ENCODE data around the gene HELZ2. TPM values are rescaled to one million over a fixed set of nuclear protein-coding genes. Genes with fewer than 3 reads are reported as not detected.

HELZ2 gene
- total and polyA plus RNA-seq, 3 donors from 2014 or later: 7.1 to 22.9 (median 13.5) TPM

GRCh38 chr20:63619086-63619485 is 45.0 kb upstream of the HELZ2 start:
- H3K9me3 ChIP-seq: no peaks in the 10 kb centered on the region
- TF ChIP-seq CTCF (IDR thresholded peaks at IDR 0.05) (no peak), POLR2A (IDR thresholded peaks at IDR 0.05) (no peak)
- 93 to 98% methylated on average over 12 to 16 of the region's 16 CpGs for whole genome bisulfite sequencing, 2 donors
- no peaks in the 10 kb centered on the region for H3K4me1 ChIP-seq
- H3K4me3 ChIP-seq: no peak overlapping the region
- H3K27ac ChIP-seq: no peak overlapping the region
- DNase-seq: no peak
- intact Hi-C loops (cut with DNase I; ENCODE audit: low total_unique reads): no loop called here
- no peaks in the 10 kb centered on the region for H3K36me3 ChIP-seq (ENCODE audit: low read depth, missing control alignments)
- H3K27me3 ChIP-seq: no peaks in the 10 kb centered on the region

GRCh38 chr20:63618291-63618980 is 44.4 kb upstream of the HELZ2 start:
- 86 to 94% methylated on average over 10 to 11 of the region's 11 CpGs for WGBS, 2 donors
- intact Hi-C loops (cut with DNase I; ENCODE audit: low total_unique reads): no loop called here

GRCh38 chr20:63617876-63618265 is 43.8 kb upstream of the HELZ2 start:
- H3K4me3 ChIP-seq: no peak overlapping the region
- intact Hi-C loops (cut with DNase I; ENCODE audit: low total_unique reads): no loop called here
- no peaks in the 10 kb centered on the region for H3K36me3 ChIP-seq (ENCODE audit: low read depth, missing control alignments)
- DNase-seq: no peak
- 87 to 97% methylated on average over 8 of the region's 8 CpGs for WGBS, 2 donors
- TF ChIP-seq POLR2A (IDR thresholded peaks at IDR 0.05) (no peak), CTCF (IDR thresholded peaks at IDR 0.05) (no peak)
- no peaks in the 10 kb centered on the region for H3K4me1 ChIP-seq
- no peaks in the 10 kb centered on the region for H3K9me3 ChIP-seq
- no peak overlapping the region for H3K27ac ChIP-seq
- no peaks in the 10 kb centered on the region for H3K27me3 ChIP-seq

More at GRCh38 chr20:63618291-63618980, 44.4 kb upstream of the HELZ2 start:
- Histone ChIP-seq H3K4me1 (no peaks in the 10 kb centered on the region), H3K9me3 (no peaks in the 10 kb centered on the region), H3K27ac (no peak overlapping the region), H3K36me3 (ENCODE audit: low read depth, missing control alignments) (no peaks in the 10 kb centered on the region), H3K27me3 (no peaks in the 10 kb centered on the region), H3K4me3 (no peak overlapping the region)
- TF ChIP-seq POLR2A (IDR thresholded peaks at IDR 0.05): no peak
- no peak for TF ChIP-seq CTCF (IDR thresholded peaks at IDR 0.05)
- no peak for DNase-seq

- Histone ChIP-seq H3K9me3 (no peaks in the 10 kb centered on the region), H3K36me3 (ENCODE audit: low read depth, missing control alignments) (no peaks in the 10 kb centered on the region), H3K4me1 (no peaks in the 10 kb centered on the region), H3K4me3 (no peak overlapping the region), H3K27me3 (no peaks in the 10 kb centered on the region), H3K27ac (no peak overlapping the region)
- intact Hi-C loops (cut with DNase I; ENCODE audit: low total_unique reads): no loop called here
- WGBS, 2 donors: 93 to 95% methylated on average over 11 to 41 of the region's 41 CpGs
- no peak for TF ChIP-seq CTCF (IDR thresholded peaks at IDR 0.05)
- TF ChIP-seq POLR2A (IDR thresholded peaks at IDR 0.05): no peak
- no peak for DNase-seq
Measured at GRCh38 chr20:63617092-63617875, 43.2 kb upstream of the HELZ2 start.
